PFSK-1 (cell line): ENCODE results near the gene C12orf76.

Experiments
- FOXP2 ChIP-seq: optimal IDR thresholded peaks from 2 replicates; pipeline ENCODE3; 2011; ENCODE audit warnings: borderline replicate concordance, control low read depth, inconsistent platforms; ENCODE audit not compliant: insufficient read depth; ENCODE audit errors: extremely low read length, extremely low read depth
- POLR2AphosphoS5 ChIP-seq: IDR thresholded peaks from 2 replicates; pipeline ENCODE4 v1.6.1; 2012; ENCODE audit warnings: low read depth, mild to moderate bottlenecking, control low read depth, low read length, moderate library complexity
- SIN3A ChIP-seq: IDR thresholded peaks from 2 replicates; pipeline ENCODE4 v1.6.1; 2012; ENCODE audit warnings: mild to moderate bottlenecking, low read length, moderate library complexity, borderline replicate concordance; ENCODE audit not compliant: insufficient read depth
- TAF1 ChIP-seq: IDR thresholded peaks from 2 replicates; pipeline ENCODE4 v1.6.1; 2012; ENCODE audit warnings: low read length, control low read depth, borderline replicate concordance; ENCODE audit not compliant: insufficient read depth
- TF ChIP-seq, protein P1 (sequence below), 2 experiments: IDR thresholded peaks; 2 replicates each; pipeline versions ENCODE4 v1.6.1 to v1.8.0; 2011 to 2012; ENCODE audit warnings: low read depth in 2 of 2, low read length in 2 of 2, control low read depth in 1 of 2, inconsistent platforms in 1 of 2, mild to moderate bottlenecking in 1 of 2, moderate library complexity in 1 of 2; ENCODE audit not compliant: insufficient read depth in 1 of 2

DNA sequence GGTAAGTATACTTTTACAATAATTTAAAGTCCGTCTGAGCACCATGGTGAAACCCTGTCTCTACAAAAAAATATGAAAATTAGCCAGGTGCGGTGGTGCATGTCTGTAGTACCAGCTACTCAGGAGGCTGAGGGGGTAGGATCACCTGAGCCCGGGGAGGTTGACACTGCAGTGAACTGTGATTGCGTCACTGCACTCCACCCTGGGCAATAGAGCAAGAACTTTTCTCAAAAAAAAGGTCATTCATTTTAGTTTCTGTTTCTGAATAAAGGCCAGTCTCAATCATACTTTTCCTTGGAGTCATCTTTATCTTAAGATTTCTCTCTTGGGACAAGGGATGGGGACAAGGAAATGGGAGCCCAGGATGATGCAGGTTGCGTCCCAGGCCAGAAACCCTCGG, 36.2 kb downstream of the C12orf76 start:
- TF ChIP-seq, protein P1, sequence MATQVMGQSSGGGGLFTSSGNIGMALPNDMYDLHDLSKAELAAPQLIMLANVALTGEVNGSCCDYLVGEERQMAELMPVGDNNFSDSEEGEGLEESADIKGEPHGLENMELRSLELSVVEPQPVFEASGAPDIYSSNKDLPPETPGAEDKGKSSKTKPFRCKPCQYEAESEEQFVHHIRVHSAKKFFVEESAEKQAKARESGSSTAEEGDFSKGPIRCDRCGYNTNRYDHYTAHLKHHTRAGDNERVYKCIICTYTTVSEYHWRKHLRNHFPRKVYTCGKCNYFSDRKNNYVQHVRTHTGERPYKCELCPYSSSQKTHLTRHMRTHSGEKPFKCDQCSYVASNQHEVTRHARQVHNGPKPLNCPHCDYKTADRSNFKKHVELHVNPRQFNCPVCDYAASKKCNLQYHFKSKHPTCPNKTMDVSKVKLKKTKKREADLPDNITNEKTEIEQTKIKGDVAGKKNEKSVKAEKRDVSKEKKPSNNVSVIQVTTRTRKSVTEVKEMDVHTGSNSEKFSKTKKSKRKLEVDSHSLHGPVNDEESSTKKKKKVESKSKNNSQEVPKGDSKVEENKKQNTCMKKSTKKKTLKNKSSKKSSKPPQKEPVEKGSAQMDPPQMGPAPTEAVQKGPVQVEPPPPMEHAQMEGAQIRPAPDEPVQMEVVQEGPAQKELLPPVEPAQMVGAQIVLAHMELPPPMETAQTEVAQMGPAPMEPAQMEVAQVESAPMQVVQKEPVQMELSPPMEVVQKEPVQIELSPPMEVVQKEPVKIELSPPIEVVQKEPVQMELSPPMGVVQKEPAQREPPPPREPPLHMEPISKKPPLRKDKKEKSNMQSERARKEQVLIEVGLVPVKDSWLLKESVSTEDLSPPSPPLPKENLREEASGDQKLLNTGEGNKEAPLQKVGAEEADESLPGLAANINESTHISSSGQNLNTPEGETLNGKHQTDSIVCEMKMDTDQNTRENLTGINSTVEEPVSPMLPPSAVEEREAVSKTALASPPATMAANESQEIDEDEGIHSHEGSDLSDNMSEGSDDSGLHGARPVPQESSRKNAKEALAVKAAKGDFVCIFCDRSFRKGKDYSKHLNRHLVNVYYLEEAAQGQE (IDR thresholded peaks at IDR 0.05; ENCODE audit: insufficient read depth in 1 of 2, low read depth in 2 of 2, low read length in 2 of 2): no peak
- TF ChIP-seq POLR2AphosphoS5 (no peak), TAF1 (no peak), FOXP2 (no peak), SIN3A (no peak)
